K562 (cell line): ENCODE results near the gene RIPK3. TPM values are rescaled to one million over a fixed set of nuclear protein-coding genes. Genes with fewer than 3 reads are reported as not detected.

ENCODE experiments used
- ATAC-seq: fragments of 200-7000 bp; cut with Tn5 transposase; 3 replicates; pipeline ENCODE4 v1.9.1; 2020; ENCODE audit warnings: moderate library complexity
- BruUV-seq: library from RNA; stranded (reverse); fragments of 400-500 nt; replicated peaks from 2 replicates; lab custom pipeline; 2021; lab: Mats Ljungman, UMichigan
- CTCF ChIA-PET: fragments of 300-600 bp; formaldehyde crosslinking; extraction: SDS; loops from one replicate; lab custom pipeline; 2021; ENCODE audit warnings: low intra/inter-chr PET ratio; lab: Yijun Ruan, JAX
- POLR2A ChIA-PET: fragments of 300-600, 350-650 bp; sonication (Branson Sonifier 250); formaldehyde crosslinking; extraction: SDS; loops from one replicate; lab custom pipeline; 2021; ENCODE audit warnings: antibody characterized with exemption, inconsistent platforms; lab: Yijun Ruan, JAX
- DNase-seq, 4 experiments: peaks; one replicate each; pipeline versions ENCODE4 v3.0.0 to v3.0.0-alpha.2; 2011 to 2018; ENCODE audit warnings: low spot score in 3 of 4, mixed read lengths in 3 of 4; ENCODE audit errors: extremely low read depth in 1 of 4
- FAIRE-seq: peaks from 2 replicates; lab custom pipeline; 2011; peaks lifted over from hg19 to GRCh38; lab: Jason Lieb, UNC
- H2AFZ ChIP-seq: 2 replicates; pipeline ENCODE4 v1.6.0; 2011; ENCODE audit warnings: low read depth, low read length, control low read depth, inconsistent platforms
- H3K27ac ChIP-seq: fragments of 200-600 bp; 3 replicates; pipeline ENCODE4 v1.8.0; 2011; ENCODE audit warnings: low read depth, mild to moderate bottlenecking, control low read depth, inconsistent platforms, low read length, moderate library complexity, mixed read lengths; ENCODE audit errors: extremely low read depth
- H3K27me3 ChIP-seq, 2 experiments: fragments of 300-600 bp in 1 of 2; 2 replicates in 1 of 2; 3 replicates in 1 of 2; pipeline versions ENCODE4 v1.6.0 to v1.8.0; 2011; ENCODE audit warnings: inconsistent platforms in 2 of 2, low read length in 2 of 2, mild to moderate bottlenecking in 1 of 2, mixed read lengths in 1 of 2, moderate library complexity in 1 of 2; ENCODE audit not compliant: control insufficient read depth in 2 of 2, insufficient read depth in 2 of 2
- H3K36me3 ChIP-seq: fragments of 300-600 bp; 3 replicates; pipeline ENCODE4 v1.8.0; 2011; ENCODE audit warnings: mild to moderate bottlenecking, low read length, inconsistent platforms; ENCODE audit not compliant: control insufficient read depth, insufficient read depth
- H3K4me1 ChIP-seq, 2 experiments: fragments of 200-600 bp in 1 of 2; replicated peaks in 1 of 2; 2 replicates in 1 of 2; 3 replicates in 1 of 2; pipeline versions ENCODE4 v1.5.1 to v1.8.0; 2011; ENCODE audit warnings: inconsistent platforms in 2 of 2, low read length in 2 of 2, mild to moderate bottlenecking in 1 of 2, mixed read lengths in 1 of 2, moderate library complexity in 1 of 2; ENCODE audit not compliant: control insufficient read depth in 2 of 2, insufficient read depth in 2 of 2
- H3K4me2 ChIP-seq: 2 replicates; pipeline ENCODE4 v1.6.1; 2011; ENCODE audit warnings: low read length, control low read depth, inconsistent platforms, mixed read lengths; ENCODE audit not compliant: insufficient read depth
- H3K4me3 ChIP-seq: fragments of 200-600 bp; sonication (generic), shearing (Covaris generic); 2 replicates; pipeline ENCODE4 v1.5.1; 2016; ENCODE audit warnings: control low read depth, inconsistent platforms
- H3K79me2 ChIP-seq: fragments of 200-600 bp; 3 replicates; pipeline ENCODE4 v1.8.0; 2011; ENCODE audit warnings: low read length, inconsistent platforms; ENCODE audit not compliant: control insufficient read depth, insufficient read depth
- H3K9ac ChIP-seq, 2 experiments: 2 replicates each; pipeline versions ENCODE4 v1.6.0 to v1.6.1; 2011; ENCODE audit warnings: low read depth in 2 of 2, low read length in 2 of 2, control low read depth in 1 of 2, inconsistent platforms in 1 of 2, mild to moderate bottlenecking in 1 of 2, mixed read lengths in 1 of 2; ENCODE audit not compliant: insufficient read depth in 1 of 2
- H3K9me1 ChIP-seq: one replicate; pipeline ENCODE4 v1.6.0; 2011; ENCODE audit warnings: inconsistent platforms, mild to moderate bottlenecking, low read length, moderate library complexity; ENCODE audit not compliant: control insufficient read depth, insufficient read depth
- H3K9me3 ChIP-seq: replicated peaks from 2 replicates; pipeline ENCODE4 v1.5.1; 2011; ENCODE audit warnings: low read depth, low read length, inconsistent platforms; ENCODE audit not compliant: control insufficient read depth, insufficient read depth
- H4K20me1 ChIP-seq: replicated peaks from 2 replicates; pipeline ENCODE4 v1.6.1; 2011; ENCODE audit warnings: low read length, inconsistent platforms, mixed read lengths; ENCODE audit not compliant: control insufficient read depth, insufficient read depth
- GATAD2A ChIP-seq: fragments of 450-650 bp; IDR thresholded peaks from 2 replicates; pipeline ENCODE4 v1.6.1; 2017
- KAT7 ChIP-seq: sonication (generic); formaldehyde crosslinking; IDR thresholded peaks from 2 replicates; pipeline ENCODE4 v1.8.0; 2022; ENCODE audit warnings: missing genetic modification reagents, mild to moderate bottlenecking, borderline replicate concordance
- WGBS: fragments of 100-300 bp; shearing (Covaris generic); methylation state at CpG from one replicate; pipeline ENCODE4 v1.1.6; 2016; ENCODE audit warnings: low coverage, mixed read lengths; ENCODE audit not compliant: insufficient coverage; ENCODE audit errors: missing lambda C conversion rate; 5-methylcytosine and 5-hydroxymethylcytosine counted together
- in situ Hi-C: fragments of 300-500 bp; cut with MboI; formaldehyde crosslinking; loops from 4 replicates; pipeline ENCODE4 v1.15.0; 2018; ENCODE audit warnings: inconsistent platforms, mixed read lengths
- intact Hi-C: fragments of 100-400 bp; cut with micrococcal nuclease; formaldehyde crosslinking; loops from 2 replicates; pipeline ENCODE4 v1.14.2; 2022
- polyA plus RNA-seq, 8 experiments: library from polyadenylated mRNA; depleted of rRNA in 4 of 8; stranded (reverse) in 5 of 8; unstranded in 3 of 8; fragments of >200 nt; fragmentation: Nextera tagmentation in 2 of 8; fragmentation: Illumina TruSeq in 1 of 8; extraction: Ambion mirVana in 2 of 8; extraction: Trizol in 1 of 8; gene quantifications; 2 replicates each; pipeline versions ENCODE4 v1.2.1 to v1.2.3, GENCODE V29; 2011 to 2014; ENCODE audit warnings: inconsistent platforms in 1 of 8, missing spikeins in 1 of 8
- total RNA-seq, 7 experiments: library from RNA; depleted of rRNA in 6 of 7; stranded (reverse); fragments of >200 nt in 6 of 7; fragmentation: Illumina TruSeq in 2 of 7; extraction: Trizol in 2 of 7; gene quantifications; 2 replicates each; pipeline versions ENCODE4 v1.2.1 to v1.2.3, GENCODE V29; 2011 to 2021; ENCODE audit warnings: low replicate concordance in 1 of 7

Gene RIPK3
- total and polyA plus RNA-seq, 9 of the 15 experiments (the other 6 are each of a cell fraction or from before 2014, with no cell fraction given), result 0.03 to 0.43 (median 0.28) TPM; not detected in 3

DNA sequence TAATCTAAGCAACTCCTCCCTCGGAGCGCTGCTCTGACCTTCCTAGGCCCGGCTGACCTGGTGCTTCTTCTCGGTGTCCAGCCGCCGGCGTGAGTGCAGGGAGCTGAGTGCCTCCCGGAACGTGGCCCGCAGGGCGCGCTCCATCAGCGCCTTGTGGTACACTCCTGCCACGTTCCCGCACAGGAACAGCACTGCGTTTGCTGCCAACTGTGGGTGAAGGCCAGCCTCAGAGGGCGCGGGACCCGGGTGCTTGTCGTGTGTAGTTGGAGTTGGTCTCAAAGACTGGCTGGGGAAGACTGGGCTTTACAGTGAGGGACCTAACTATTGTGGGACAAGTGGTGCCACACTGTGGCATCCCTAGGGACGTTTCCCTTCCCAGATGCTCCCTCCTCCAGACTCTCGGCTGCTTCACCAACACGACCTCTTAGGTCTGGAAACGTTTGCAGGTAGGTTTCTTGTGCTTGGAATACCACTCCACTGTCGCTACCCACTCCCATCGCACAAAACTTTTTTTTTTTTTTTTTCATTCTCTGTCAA, 8.0 kb downstream of the RIPK3 start:
- no peak for FAIRE-seq
- H2AFZ ChIP-seq, result peak overlapping the region; percentile 93; the same call in 1 of the 2 replicates
- POLR2A ChIA-PET, result interaction anchor here (0.6 to 2.5 kb wide), 3 partner anchors 24 to 104 kb away, joined by 3 to 25 read pairs (median 4); partner anchors contain the start of genes CBLN3, CIDEB and KHNYN
- intact Hi-C loops (loop anchor here (1.0 to 5.0 kb wide), 2 partner anchors 36 to 81 kb away; partner anchors contain the start of gene NFATC4), in situ Hi-C loops (loop anchor here (5.0 to 25.0 kb wide), 2 partner anchors 101 to 356 kb away; no protein-coding TSS in a partner anchor)
- CTCF ChIA-PET, result interaction anchor here (0.6 to 0.8 kb wide), 2 partner anchors 105 to 171 kb away, joined by 3 read pairs; partner anchors contain the start of gene IRF9
- no peak for DNase-seq
- H3K27ac ChIP-seq, result no peak overlapping the region
- no peaks in the 10 kb centered on the region for H3K9me1 ChIP-seq
- peaks cover 0 to 2% of the 10 kb centered on the region in 2 experiments; a peak in 1 of 5 replicates for H3K27me3 ChIP-seq
- no peak overlapping the region for H3K9ac ChIP-seq
- ATAC-seq, result no peak
- peak overlapping the region; percentile 78; the same call in 1 of the 2 replicates for H3K4me2 ChIP-seq
- H3K4me1 ChIP-seq, result peaks cover 5 to 36% of the 10 kb centered on the region in 2 experiments; a peak in 4 of 5 replicates
- 0 out of 2 replicates have a peak, but pooled peaks have one; percentile 0 for TF ChIP-seq KAT7
- TF ChIP-seq GATAD2A, result no peak
- no peak overlapping the region for H3K4me3 ChIP-seq
- H3K36me3 ChIP-seq, result no peaks in the 10 kb centered on the region
- H3K79me2 ChIP-seq, result no peaks in the 10 kb centered on the region
- H3K9me3 ChIP-seq, result no peaks in the 10 kb centered on the region
- BruUV-seq, result no TSS peak
- H4K20me1 ChIP-seq, result no peaks in the 10 kb centered on the region
- WGBS, result 69% methylated on average over 17 of the region's 26 CpGs
